HL-60/S4 treated with phorbol 12-myristate 13-acetate at 8.2 ng/mL for 4 days and 3 days (cell line): Measurements from ENCODE around the gene ZNF761.
"Not testable (repeated sequence)": the region's sequence is repeated elsewhere in the genome, so short reads cannot be mapped to it uniquely, and the experiment has no call there.

Source experiments
- in situ Hi-C: fragments of 300-500 bp; cut with MboI; formaldehyde crosslinking; loops from 2 replicates; pipeline ENCODE4 v1.15.0; 2022; ENCODE audit warnings: low sequenced_read_pairs

ZNF761 gene

DNA sequence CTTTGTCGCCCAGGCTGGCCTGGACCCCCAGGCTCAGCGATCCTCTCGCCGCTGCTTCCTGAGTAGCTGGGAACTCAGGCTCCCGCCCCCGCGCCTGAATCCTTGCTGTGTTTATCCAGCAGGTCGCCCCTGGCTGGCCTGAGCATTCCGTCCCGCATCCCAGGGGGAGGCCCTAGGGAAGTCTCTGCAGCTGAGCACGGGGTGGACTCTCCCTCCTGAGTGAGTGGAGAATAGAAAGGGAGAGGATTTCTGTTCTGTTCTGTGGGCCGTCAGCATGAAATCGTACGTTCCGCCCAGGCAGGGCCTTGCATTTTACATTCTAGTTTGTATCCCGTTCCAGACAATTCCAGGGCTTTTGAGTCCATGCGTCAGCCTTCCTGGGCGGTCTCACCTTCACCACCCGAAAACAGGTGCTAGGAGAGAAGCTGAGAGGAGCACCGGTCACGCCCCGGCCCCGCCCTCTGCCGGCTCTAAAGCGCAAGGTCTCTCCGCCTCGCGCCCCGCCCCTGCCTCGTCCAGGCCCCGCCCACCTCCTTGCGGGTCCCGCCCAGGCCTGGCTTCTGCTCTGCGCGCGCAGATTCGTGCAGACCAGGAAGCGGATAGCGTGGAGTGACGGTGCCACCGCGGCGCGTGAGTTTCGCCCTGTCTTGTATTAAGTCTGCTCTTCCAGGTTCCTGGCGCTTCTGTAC is at the start of gene ZNF761:
Gene ZNF761 (plus strand): TSS at position 586 of the 689 bp plus-strand sequence. CDS start 15,285 bp downstream, outside the sequence.
- in situ Hi-C loops: no loop called here

- in situ Hi-C loops: no loop called here
Observed at GRCh38 chr19:53388168-53388567, 43.6 kb upstream of the ZNF761 start.

DNA sequence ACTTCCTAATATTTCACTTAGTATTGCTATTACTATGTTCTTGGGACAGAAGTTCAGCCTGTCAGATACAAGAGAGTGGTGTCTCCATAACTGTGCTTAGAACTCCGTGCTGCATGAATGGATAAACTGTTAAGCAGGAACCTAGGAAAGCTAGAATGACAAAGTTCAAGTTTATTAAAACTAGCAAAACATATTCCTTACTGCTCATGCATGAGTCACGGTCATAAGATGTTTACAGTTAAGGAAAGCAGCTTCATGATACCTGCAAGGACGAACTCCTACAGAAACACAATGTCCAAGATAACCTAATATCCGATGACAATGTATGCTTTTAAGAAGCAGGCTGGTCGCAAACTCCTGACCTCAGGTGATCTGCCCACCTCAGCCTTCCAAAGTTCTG is 42.9 kb upstream of the ZNF761 start:
- in situ Hi-C loops: no loop called here

DNA sequence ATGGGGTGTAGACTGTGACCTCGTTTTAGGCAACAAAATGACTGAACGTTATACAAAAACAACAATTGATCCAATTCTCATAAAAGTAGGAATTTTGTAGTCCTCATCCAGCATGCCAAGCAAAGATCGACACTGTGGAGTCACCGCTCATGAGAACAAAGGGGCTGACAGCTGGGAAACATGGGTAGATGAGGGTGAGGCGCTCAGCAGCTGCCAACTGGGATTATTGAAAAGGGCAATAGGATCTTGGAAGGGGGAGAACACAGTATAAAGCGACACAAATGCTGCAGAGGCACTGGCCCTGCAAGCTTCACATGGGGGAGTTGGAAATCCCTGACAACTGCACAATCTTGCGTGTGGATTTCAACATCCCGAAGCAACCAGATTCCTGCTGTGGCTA is 42.2 kb upstream of the ZNF761 start:
- in situ Hi-C loops: no loop called here

DNA sequence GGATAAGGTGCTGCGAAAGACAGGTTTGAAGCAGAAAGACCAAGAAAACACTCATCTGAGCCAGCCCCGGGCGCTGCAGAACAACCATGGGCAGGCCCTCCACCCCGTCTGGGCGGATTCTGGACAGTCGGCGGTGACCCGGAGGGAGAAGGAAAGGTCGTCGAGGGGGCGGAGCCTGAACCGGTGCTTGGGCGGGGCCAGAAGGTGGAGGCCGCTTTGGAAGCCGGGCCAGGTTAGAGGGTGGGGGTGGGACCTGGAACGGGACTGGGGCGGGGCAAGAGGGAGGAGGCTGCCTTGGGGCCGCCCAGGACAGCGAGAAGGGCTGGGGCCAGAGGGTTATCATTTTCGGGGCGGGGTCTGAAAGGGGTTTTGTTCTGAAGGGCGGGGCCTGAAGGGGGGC is 41.8 kb upstream of the ZNF761 start:
- in situ Hi-C loops: no loop called here

DNA sequence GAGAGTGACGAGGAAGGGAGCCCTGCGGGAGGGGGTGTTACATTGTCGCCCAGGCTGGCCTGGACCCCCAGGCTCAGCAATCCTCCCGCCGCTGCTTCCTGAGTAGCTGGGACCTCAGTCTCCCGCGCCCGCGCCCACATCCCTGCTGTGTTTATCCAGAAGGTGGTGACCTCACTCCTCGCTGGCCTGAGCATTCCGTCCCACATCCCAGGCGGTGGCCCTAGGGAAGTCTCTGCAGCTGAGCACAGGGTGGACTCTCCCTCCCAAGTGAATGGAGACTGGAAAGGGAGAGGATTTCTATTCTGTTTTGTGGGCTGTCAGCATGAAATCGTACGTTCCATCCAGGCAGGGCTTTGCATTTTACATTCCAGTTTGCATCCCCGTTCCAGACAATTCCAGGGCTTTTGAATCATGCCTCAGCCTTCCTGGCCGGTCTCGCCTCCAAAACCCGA is 37.2 kb upstream of the ZNF761 start:
- in situ Hi-C loops: no loop called here

- in situ Hi-C loops: no loop called here
Observed at GRCh38 chr19:53394974-53395839, 36.6 kb upstream of the ZNF761 start, which contains the start of gene ZNF765. Gene ZNF765 (plus strand): TSS chr19:53395149. CDS start chr19:53398016, 2,867 bp downstream.

GRCh38 chr19:53395840-53396524 is 35.8 kb upstream of the ZNF761 start:
- in situ Hi-C loops: not testable (repeated sequence)

GRCh38 chr19:53396525-53396868 is 35.3 kb upstream of the ZNF761 start:
- in situ Hi-C loops: no loop called here

GRCh38 chr19:53397918-53398317 is 33.9 kb upstream of the ZNF761 start:
- in situ Hi-C loops: not testable (repeated sequence)

GRCh38 chr19:53409505-53410204 is 22.1 kb upstream of the ZNF761 start:
- in situ Hi-C loops: no loop called here

GRCh38 chr19:53420520-53421315 is 11.1 kb upstream of the ZNF761 start:
- in situ Hi-C loops: not testable (repeated sequence)

- in situ Hi-C loops: no loop called here
Observed at GRCh38 chr19:53422551-53422950, 9.2 kb upstream of the ZNF761 start.

GRCh38 chr19:53423074-53423473 is 8.7 kb upstream of the ZNF761 start:
- in situ Hi-C loops: not testable (repeated sequence)

- in situ Hi-C loops: not testable (repeated sequence)
Observed at GRCh38 chr19:53423680-53424079, 8.1 kb upstream of the ZNF761 start.

DNA sequence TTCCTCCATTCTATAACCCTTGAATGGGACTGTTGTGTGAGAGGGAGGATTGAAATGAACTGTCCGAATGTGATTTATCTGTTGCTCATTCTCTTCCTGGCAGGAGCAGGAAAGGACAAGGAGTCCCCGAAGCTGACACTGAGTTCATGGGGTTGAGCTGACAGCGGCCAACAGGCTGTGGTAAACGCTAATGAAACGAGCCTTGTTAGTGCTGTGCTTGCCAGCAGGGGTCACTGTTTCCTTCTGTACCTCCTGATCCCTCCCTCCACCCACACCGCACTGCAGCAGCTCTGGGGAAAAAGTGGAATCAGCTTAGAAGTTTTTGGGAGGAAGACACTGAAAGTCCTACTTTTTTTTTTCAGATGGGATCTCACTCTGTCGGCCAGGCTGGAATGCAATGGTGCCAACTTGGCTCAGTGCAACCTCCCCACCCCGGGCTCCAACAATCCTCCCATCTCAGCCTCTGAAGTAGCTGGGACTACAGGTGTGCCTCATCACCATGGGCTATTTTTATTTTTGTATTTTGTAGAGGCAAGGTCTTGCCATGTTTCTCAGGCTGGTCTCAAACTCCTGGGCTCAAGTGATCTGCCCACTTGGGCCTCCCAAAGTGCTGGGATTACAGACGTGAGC is 6.7 kb upstream of the ZNF761 start:
- in situ Hi-C loops: no loop called here

DNA sequence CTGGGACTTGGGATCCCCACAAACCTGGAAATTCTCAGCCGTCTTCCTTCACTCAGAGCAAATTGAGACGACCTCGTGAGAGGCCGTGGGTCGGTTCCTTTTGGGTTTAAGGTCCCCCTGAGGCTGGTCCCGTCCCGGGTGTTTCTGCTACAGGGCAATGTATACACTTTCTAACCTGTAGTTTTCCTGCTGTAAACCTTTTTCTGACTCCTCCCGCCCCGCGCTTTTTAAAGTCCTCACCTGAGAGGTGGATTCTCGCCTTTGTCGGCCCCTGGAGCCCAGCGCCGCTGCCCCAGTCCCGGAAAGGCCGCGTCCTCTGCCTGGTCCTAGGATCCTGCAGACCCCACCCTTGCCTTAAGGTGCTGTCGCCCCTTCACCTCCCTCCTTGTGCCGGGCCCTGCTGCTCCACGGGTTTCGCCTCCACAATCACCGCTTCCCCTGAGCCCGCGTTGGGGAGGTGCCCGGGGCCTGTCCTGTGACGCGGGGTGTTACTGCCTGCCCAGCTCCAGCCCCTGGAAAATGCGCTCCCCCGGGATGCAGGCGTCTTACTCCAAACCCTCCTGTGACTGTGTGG is 391 bp downstream of the ZNF761 start:
- in situ Hi-C loops: no loop called here

GRCh38 chr19:53443809-53444208 is 12.0 kb downstream of the ZNF761 start:
- in situ Hi-C loops: not testable (repeated sequence)

GRCh38 chr19:53447196-53447595 is 15.4 kb downstream of the ZNF761 start:
- in situ Hi-C loops: not testable (repeated sequence)
